ENCODE measurements around the gene CNTN4. TPM values are rescaled to one million over a fixed set of nuclear protein-coding genes. Genes with fewer than 3 reads are reported as not detected.

The CNTN4 gene
- total and polyA plus RNA-seq, 2 experiments from 2014 or later: 0.91 to 4.0 TPM

DNA sequence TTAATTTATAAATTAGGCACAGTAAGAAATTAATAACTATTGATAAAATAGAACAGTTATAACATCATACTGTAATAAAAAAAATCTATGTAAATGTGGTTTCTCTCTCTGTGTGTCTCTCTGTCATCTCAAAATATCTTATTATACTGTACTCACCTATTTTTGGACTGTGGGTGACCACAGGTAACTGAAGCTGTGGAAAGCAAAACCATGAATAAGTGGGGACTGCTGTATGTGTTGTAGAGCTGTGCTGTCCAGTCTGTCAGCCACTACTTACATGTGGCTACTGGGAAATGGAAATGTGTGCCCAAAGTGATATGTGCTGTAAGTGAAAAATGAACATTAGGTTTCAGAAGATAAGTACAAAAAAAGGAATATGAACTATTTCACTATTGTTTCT, 145.5 kb downstream of the CNTN4 start:
- H3K36me3 ChIP-seq (ENCODE audit: insufficient read depth): no peaks in the 10 kb centered on the region
- no peak overlapping the region for H3K4me2 ChIP-seq
- ATAC-seq (no peak), DNase-seq (ENCODE audit: low spot score) (no peak)
- H3F3A ChIP-seq (replicated peaks; ENCODE audit: low read depth): no peaks in the 10 kb centered on the region
- no peak overlapping the region for H3K4me3 ChIP-seq
- Mint-ChIP-seq H3K27me3 (ENCODE audit: insufficient read depth, low read depth, poor library complexity) (no peaks in the 10 kb centered on the region), H3K4me3 (no peak overlapping the region), H3K4me1 (no peaks in the 10 kb centered on the region), H3K9me3 (peaks cover 89% of the 10 kb centered on the region), H3K27ac (no peak overlapping the region), H3K36me3 (ENCODE audit: low read depth) (peaks cover 16% of the 10 kb centered on the region)
- no peaks in the 10 kb centered on the region for H4K20me1 ChIP-seq (replicated peaks; ENCODE audit: insufficient read depth)
- H3K9me2 ChIP-seq (ENCODE audit: insufficient read depth): peaks cover 3% of the 10 kb centered on the region; the same call in 1 of the 2 replicates
- TF ChIP-seq ZNF331 (CRISPR knock-in tag; IDR thresholded peaks at IDR 0.05; ENCODE audit: low read depth) (no peak), POLR2AphosphoS5 (IDR thresholded peaks at IDR 0.05; ENCODE audit: low read depth) (no peak), EZH2phosphoT487 (IDR thresholded peaks at IDR 0.05; ENCODE audit: unreplicated experiment) (no peak), CREB1 (CRISPR knock-in tag; IDR thresholded peaks at IDR 0.05; ENCODE audit: low read depth) (no peak), ZNF114 (CRISPR knock-in tag; IDR thresholded peaks at IDR 0.05) (no peak), STAT1 (IDR thresholded peaks at IDR 0.05; ENCODE audit: unreplicated experiment) (no peak), ETS1 (IDR thresholded peaks at IDR 0.05) (no peak), EZH2 (IDR thresholded peaks at IDR 0.05; ENCODE audit: low read depth, unreplicated experiment) (no peak), JUNB (IDR thresholded peaks at IDR 0.05; ENCODE audit: unreplicated experiment) (no peak), NANOG (IDR thresholded peaks at IDR 0.05; ENCODE audit: borderline replicate concordance) (no peak)
- TF ChIP-seq, protein P1, sequence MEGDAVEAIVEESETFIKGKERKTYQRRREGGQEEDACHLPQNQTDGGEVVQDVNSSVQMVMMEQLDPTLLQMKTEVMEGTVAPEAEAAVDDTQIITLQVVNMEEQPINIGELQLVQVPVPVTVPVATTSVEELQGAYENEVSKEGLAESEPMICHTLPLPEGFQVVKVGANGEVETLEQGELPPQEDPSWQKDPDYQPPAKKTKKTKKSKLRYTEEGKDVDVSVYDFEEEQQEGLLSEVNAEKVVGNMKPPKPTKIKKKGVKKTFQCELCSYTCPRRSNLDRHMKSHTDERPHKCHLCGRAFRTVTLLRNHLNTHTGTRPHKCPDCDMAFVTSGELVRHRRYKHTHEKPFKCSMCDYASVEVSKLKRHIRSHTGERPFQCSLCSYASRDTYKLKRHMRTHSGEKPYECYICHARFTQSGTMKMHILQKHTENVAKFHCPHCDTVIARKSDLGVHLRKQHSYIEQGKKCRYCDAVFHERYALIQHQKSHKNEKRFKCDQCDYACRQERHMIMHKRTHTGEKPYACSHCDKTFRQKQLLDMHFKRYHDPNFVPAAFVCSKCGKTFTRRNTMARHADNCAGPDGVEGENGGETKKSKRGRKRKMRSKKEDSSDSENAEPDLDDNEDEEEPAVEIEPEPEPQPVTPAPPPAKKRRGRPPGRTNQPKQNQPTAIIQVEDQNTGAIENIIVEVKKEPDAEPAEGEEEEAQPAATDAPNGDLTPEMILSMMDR (conservative IDR thresholded peaks at IDR 0.05; ENCODE audit: low read depth in 2 of 2): no peak
- TF ChIP-seq, protein P2, sequence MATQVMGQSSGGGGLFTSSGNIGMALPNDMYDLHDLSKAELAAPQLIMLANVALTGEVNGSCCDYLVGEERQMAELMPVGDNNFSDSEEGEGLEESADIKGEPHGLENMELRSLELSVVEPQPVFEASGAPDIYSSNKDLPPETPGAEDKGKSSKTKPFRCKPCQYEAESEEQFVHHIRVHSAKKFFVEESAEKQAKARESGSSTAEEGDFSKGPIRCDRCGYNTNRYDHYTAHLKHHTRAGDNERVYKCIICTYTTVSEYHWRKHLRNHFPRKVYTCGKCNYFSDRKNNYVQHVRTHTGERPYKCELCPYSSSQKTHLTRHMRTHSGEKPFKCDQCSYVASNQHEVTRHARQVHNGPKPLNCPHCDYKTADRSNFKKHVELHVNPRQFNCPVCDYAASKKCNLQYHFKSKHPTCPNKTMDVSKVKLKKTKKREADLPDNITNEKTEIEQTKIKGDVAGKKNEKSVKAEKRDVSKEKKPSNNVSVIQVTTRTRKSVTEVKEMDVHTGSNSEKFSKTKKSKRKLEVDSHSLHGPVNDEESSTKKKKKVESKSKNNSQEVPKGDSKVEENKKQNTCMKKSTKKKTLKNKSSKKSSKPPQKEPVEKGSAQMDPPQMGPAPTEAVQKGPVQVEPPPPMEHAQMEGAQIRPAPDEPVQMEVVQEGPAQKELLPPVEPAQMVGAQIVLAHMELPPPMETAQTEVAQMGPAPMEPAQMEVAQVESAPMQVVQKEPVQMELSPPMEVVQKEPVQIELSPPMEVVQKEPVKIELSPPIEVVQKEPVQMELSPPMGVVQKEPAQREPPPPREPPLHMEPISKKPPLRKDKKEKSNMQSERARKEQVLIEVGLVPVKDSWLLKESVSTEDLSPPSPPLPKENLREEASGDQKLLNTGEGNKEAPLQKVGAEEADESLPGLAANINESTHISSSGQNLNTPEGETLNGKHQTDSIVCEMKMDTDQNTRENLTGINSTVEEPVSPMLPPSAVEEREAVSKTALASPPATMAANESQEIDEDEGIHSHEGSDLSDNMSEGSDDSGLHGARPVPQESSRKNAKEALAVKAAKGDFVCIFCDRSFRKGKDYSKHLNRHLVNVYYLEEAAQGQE (IDR thresholded peaks at IDR 0.05; ENCODE audit: unreplicated experiment): no peak
- TF ChIP-seq, protein P3, sequence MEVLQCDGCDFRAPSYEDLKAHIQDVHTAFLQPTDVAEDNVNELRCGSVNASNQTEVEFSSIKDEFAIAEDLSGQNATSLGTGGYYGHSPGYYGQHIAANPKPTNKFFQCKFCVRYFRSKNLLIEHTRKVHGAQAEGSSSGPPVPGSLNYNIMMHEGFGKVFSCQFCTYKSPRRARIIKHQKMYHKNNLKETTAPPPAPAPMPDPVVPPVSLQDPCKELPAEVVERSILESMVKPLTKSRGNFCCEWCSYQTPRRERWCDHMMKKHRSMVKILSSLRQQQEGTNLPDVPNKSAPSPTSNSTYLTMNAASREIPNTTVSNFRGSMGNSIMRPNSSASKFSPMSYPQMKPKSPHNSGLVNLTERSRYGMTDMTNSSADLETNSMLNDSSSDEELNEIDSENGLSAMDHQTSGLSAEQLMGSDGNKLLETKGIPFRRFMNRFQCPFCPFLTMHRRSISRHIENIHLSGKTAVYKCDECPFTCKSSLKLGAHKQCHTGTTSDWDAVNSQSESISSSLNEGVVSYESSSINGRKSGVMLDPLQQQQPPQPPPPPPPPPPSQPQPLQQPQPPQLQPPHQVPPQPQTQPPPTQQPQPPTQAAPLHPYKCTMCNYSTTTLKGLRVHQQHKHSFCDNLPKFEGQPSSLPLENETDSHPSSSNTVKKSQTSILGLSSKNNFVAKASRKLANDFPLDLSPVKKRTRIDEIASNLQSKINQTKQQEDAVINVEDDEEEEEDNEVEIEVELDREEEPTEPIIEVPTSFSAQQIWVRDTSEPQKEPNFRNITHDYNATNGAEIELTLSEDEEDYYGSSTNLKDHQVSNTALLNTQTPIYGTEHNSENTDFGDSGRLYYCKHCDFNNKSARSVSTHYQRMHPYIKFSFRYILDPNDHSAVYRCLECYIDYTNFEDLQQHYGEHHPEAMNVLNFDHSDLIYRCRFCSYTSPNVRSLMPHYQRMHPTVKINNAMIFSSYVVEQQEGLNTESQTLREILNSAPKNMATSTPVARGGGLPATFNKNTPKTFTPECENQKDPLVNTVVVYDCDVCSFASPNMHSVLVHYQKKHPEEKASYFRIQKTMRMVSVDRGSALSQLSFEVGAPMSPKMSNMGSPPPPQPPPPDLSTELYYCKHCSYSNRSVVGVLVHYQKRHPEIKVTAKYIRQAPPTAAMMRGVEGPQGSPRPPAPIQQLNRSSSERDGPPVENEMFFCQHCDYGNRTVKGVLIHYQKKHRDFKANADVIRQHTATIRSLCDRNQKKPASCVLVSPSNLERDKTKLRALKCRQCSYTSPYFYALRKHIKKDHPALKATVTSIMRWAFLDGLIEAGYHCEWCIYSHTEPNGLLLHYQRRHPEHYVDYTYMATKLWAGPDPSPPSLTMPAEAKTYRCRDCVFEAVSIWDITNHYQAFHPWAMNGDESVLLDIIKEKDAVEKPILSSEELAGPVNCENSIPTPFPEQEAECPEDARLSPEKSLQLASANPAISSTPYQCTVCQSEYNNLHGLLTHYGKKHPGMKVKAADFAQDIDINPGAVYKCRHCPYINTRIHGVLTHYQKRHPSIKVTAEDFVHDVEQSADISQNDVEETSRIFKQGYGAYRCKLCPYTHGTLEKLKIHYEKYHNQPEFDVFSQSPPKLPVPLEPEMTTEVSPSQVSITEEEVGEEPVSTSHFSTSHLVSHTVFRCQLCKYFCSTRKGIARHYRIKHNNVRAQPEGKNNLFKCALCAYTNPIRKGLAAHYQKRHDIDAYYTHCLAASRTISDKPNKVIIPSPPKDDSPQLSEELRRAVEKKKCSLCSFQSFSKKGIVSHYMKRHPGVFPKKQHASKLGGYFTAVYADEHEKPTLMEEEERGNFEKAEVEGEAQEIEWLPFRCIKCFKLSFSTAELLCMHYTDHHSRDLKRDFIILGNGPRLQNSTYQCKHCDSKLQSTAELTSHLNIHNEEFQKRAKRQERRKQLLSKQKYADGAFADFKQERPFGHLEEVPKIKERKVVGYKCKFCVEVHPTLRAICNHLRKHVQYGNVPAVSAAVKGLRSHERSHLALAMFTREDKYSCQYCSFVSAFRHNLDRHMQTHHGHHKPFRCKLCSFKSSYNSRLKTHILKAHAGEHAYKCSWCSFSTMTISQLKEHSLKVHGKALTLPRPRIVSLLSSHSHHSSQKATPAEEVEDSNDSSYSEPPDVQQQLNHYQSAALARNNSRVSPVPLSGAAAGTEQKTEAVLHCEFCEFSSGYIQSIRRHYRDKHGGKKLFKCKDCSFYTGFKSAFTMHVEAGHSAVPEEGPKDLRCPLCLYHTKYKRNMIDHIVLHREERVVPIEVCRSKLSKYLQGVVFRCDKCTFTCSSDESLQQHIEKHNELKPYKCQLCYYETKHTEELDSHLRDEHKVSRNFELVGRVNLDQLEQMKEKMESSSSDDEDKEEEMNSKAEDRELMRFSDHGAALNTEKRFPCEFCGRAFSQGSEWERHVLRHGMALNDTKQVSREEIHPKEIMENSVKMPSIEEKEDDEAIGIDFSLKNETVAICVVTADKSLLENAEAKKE (CRISPR knock-in tag; IDR thresholded peaks at IDR 0.05): no peak
- no peaks in the 10 kb centered on the region for H3K4me1 ChIP-seq (ENCODE audit: insufficient read depth)
- no peaks in the 10 kb centered on the region for H3K79me2 ChIP-seq (replicated peaks; ENCODE audit: insufficient read depth)
- no peak overlapping the region for H2AFZ ChIP-seq
- H3K27me3 ChIP-seq (ENCODE audit: insufficient read depth): no peaks in the 10 kb centered on the region
- H3K27ac ChIP-seq (ENCODE audit: low read depth): no peak overlapping the region

All from GM23338 (cell line).